ENCODE results near the gene SDK2.
A peak's percentile ranks its signal among the peaks of the same experiment; 100 is the strongest.

The SDK2 gene

GRCh38 chr17:73305845-73306836, 338.1 kb downstream of the SDK2 start:
- H3K4me3 ChIP-seq (ENCODE audit: low read depth, low read length), result no peak overlapping the region
- peaks cover 0 to 6% of the 10 kb centered on the region in 2 experiments; a peak in 1 of 3 replicates for H3K36me3 ChIP-seq (ENCODE audit: control insufficient read depth in 2 of 2, insufficient read depth in 1 of 2, low read length in 2 of 2)
- CTCF ChIA-PET, result interaction anchor here (0.5 to 7.7 kb wide), 9 partner anchors 14 to 404 kb away, joined by 3 to 50 read pairs (median 3); partner anchors contain the start of gene CPSF4L
- peaks cover 34% of the 10 kb centered on the region for H3K4me1 ChIP-seq (ENCODE audit: control insufficient read depth, insufficient read depth, low read length)
- TF ChIP-seq IKZF3 (tag by site-specific recombination; IDR thresholded peaks at IDR 0.05) (peak; percentile 60), ZNF239 (tag by site-specific recombination; IDR thresholded peaks at IDR 0.05) (no peak), HOXA7 (CRISPR knock-in tag; IDR thresholded peaks at IDR 0.05; ENCODE audit: borderline replicate concordance) (no peak), ZNF423 (tag by site-specific recombination; IDR thresholded peaks at IDR 0.05) (no peak), ZBTB17 (tag by site-specific recombination; IDR thresholded peaks at IDR 0.05) (peak; percentile 45), ZNF121 (tag by site-specific recombination; IDR thresholded peaks at IDR 0.05) (peak; percentile 96), GFI1B (tag by site-specific recombination; IDR thresholded peaks at IDR 0.05) (0 out of 2 replicates have a peak, but pooled peaks have one; percentile 45), ZSCAN30 (tag by site-specific recombination; IDR thresholded peaks at IDR 0.05) (no peak)
- H3K27ac ChIP-seq (ENCODE audit: extremely low read depth, low read depth, low read length), result peak overlapping the region; percentile 72; the same call in 1 of the 2 replicates
- H3K9me3 ChIP-seq (ENCODE audit: control insufficient read depth, insufficient read depth, low read depth, low read length), result no peaks in the 10 kb centered on the region
- POLR2A ChIA-PET, result interaction anchor here (0.9 to 1.3 kb wide), 2 partner anchors 27 to 53 kb away, joined by 3 read pairs; no protein-coding TSS in a partner anchor

GRCh38 chr17:73304971-73305812, 339.1 kb downstream of the SDK2 start:
- no peaks in the 10 kb centered on the region for H3K9me3 ChIP-seq (ENCODE audit: control insufficient read depth, insufficient read depth, low read depth, low read length)
- peaks cover 0 to 6% of the 10 kb centered on the region in 2 experiments; a peak in 1 of 3 replicates for H3K36me3 ChIP-seq (ENCODE audit: control insufficient read depth in 2 of 2, insufficient read depth in 1 of 2, low read length in 2 of 2)
- peak overlapping the region; percentile 72 for H3K27ac ChIP-seq (ENCODE audit: extremely low read depth, low read depth, low read length)
- H3K4me1 ChIP-seq (ENCODE audit: control insufficient read depth, insufficient read depth, low read length), result peaks cover 34% of the 10 kb centered on the region
- peak overlapping the region; percentile 6; the same call in 1 of the 2 replicates for H3K4me3 ChIP-seq (ENCODE audit: low read depth, low read length)
- ChIA-PET CTCF (interaction anchor here (0.5 to 7.7 kb wide), 7 partner anchors 15 to 61 kb away, joined by 3 to 50 read pairs (median 3); partner anchors contain the start of gene CPSF4L), POLR2A (interaction anchor here (0.9 kb wide), 1 partner anchor 52 kb away, joined by 3 read pairs; no protein-coding TSS in a partner anchor)
- TF ChIP-seq IKZF3 (tag by site-specific recombination; IDR thresholded peaks at IDR 0.05) (peak; percentile 75; the same call in 1 of the 2 replicates), REST (tag by site-specific recombination; IDR thresholded peaks at IDR 0.05) (no peak), ZNF629 (tag by site-specific recombination; IDR thresholded peaks at IDR 0.05) (peak; percentile 32; the same call in 1 of the 2 replicates), PRDM1 (tag by site-specific recombination; IDR thresholded peaks at IDR 0.05) (peak; percentile 62; the same call in 1 of the 2 replicates), ZFP37 (tag by site-specific recombination; IDR thresholded peaks at IDR 0.05) (no peak), ZNF248 (tag by site-specific recombination; IDR thresholded peaks at IDR 0.05) (no peak), ZIC2 (tag by site-specific recombination; IDR thresholded peaks at IDR 0.05) (peak; percentile 98), ZNF121 (tag by site-specific recombination; IDR thresholded peaks at IDR 0.05) (no peak), ZNF791 (tag by site-specific recombination; IDR thresholded peaks at IDR 0.05) (no peak), ZNF221 (tag by site-specific recombination; IDR thresholded peaks at IDR 0.05; ENCODE audit: borderline replicate concordance) (no peak), ZNF555 (tag by site-specific recombination; conservative IDR thresholded peaks at IDR 0.05) (no peak), ATF2 (tag by site-specific recombination; IDR thresholded peaks at IDR 0.05; ENCODE audit: low read depth) (no peak), ZSCAN30 (tag by site-specific recombination; IDR thresholded peaks at IDR 0.05) (peak; percentile 74), ZNF292 (tag by site-specific recombination; IDR thresholded peaks at IDR 0.05; ENCODE audit: borderline replicate concordance, low read depth) (no peak), ZNF549 (tag by site-specific recombination; IDR thresholded peaks at IDR 0.05) (no peak), ZNF10 (tag by site-specific recombination; IDR thresholded peaks at IDR 0.05) (peak; percentile 82), ZNF600 (tag by site-specific recombination; IDR thresholded peaks at IDR 0.05) (peak; percentile 80), ZNF184 (tag by site-specific recombination; IDR thresholded peaks at IDR 0.05) (no peak), MZF1 (tag by site-specific recombination; IDR thresholded peaks at IDR 0.05; ENCODE audit: borderline replicate concordance) (no peak)
- TF ChIP-seq, protein P1, sequence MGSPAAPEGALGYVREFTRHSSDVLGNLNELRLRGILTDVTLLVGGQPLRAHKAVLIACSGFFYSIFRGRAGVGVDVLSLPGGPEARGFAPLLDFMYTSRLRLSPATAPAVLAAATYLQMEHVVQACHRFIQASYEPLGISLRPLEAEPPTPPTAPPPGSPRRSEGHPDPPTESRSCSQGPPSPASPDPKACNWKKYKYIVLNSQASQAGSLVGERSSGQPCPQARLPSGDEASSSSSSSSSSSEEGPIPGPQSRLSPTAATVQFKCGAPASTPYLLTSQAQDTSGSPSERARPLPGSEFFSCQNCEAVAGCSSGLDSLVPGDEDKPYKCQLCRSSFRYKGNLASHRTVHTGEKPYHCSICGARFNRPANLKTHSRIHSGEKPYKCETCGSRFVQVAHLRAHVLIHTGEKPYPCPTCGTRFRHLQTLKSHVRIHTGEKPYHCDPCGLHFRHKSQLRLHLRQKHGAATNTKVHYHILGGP (tag by site-specific recombination; IDR thresholded peaks at IDR 0.05), result no peak
